Gastrocnemius medialis (tissue), 4 donors: ENCODE results near the gene SYNJ2BP.

Source experiments
- CTCF ChIP-seq, 5 experiments: fragments of 450-650 bp in 3 of 5; fragments of 200-600 bp in 2 of 5; sonication (generic) in 2 of 5; IDR thresholded peaks in 4 of 5; conservative IDR thresholded peaks in 1 of 5; 1 replicate in 4 of 5; 2 replicates in 1 of 5; pipeline ENCODE4 v1.5.1; 2016 to 2019; ENCODE audit warnings: antibody characterized with exemption in 5 of 5, mild to moderate bottlenecking in 3 of 5, moderate library complexity in 3 of 5
- POLR2A ChIP-seq, 2 donors: fragments of 450-650 bp; IDR thresholded peaks; one replicate each; pipeline ENCODE4 v1.6.1; 2017; ENCODE audit warnings: antibody characterized with exemption in 2 of 2, mild to moderate bottlenecking in 2 of 2, moderate library complexity in 2 of 2

- TF ChIP-seq CTCF (IDR thresholded peaks at IDR 0.05 in 4 of 5, conservative IDR thresholded peaks at IDR 0.05 in 1 of 5), result no peak
- TF ChIP-seq POLR2A (IDR thresholded peaks at IDR 0.05), result no peak
These were observed 18.0 kb downstream of the SYNJ2BP start for GRCh38 chr14:70398706-70399431.
